NOMO-1 (cell line): ENCODE measurements around the gene CPNE7.

Experiments
- DNase-seq, 2 experiments: peaks; one replicate each; lab custom pipeline; 2025; ENCODE audit not compliant: unreplicated experiment in 2 of 2; lab: John Stamatoyannopoulos, UW

Gene CPNE7

GRCh38 chr16:89575247-89576152, at the start of gene CPNE7:
Gene CPNE7 (plus strand): TSS chr16:89575758. CDS start chr16:89575898, 140 bp downstream.
- no peak for DNase-seq

GRCh38 chr16:89529097-89529496, 46.5 kb upstream of the CPNE7 start:
- no peak for DNase-seq

GRCh38 chr16:89530401-89531381, 44.9 kb upstream of the CPNE7 start:
- no peak for DNase-seq

GRCh38 chr16:89531821-89532526, 43.6 kb upstream of the CPNE7 start:
- DNase-seq: no peak

- peak; percentile 92 to 98 for DNase-seq
Measured at GRCh38 chr16:89534252-89534756, 41.3 kb upstream of the CPNE7 start.

GRCh38 chr16:89536371-89536770, 39.2 kb upstream of the CPNE7 start:
- DNase-seq: no peak

GRCh38 chr16:89536886-89537548, 38.5 kb upstream of the CPNE7 start:
- DNase-seq: no peak

GRCh38 chr16:89537549-89537925, 38.0 kb upstream of the CPNE7 start:
- DNase-seq: no peak

- no peak for DNase-seq
Measured at GRCh38 chr16:89538286-89538685, 37.3 kb upstream of the CPNE7 start.

- no peak for DNase-seq
Measured at GRCh38 chr16:89540557-89540956, 35.0 kb upstream of the CPNE7 start.

GRCh38 chr16:89541792-89542191, 33.8 kb upstream of the CPNE7 start:
- no peak for DNase-seq

- no peak for DNase-seq
Measured at GRCh38 chr16:89544113-89544512, 31.4 kb upstream of the CPNE7 start.

- DNase-seq: no peak
Measured at GRCh38 chr16:89544713-89545043, 30.9 kb upstream of the CPNE7 start.

- DNase-seq: no peak
Measured at GRCh38 chr16:89545044-89545830, 30.3 kb upstream of the CPNE7 start.

- no peak for DNase-seq
Measured at GRCh38 chr16:89545831-89546574, 29.6 kb upstream of the CPNE7 start.

- DNase-seq: no peak
Measured at GRCh38 chr16:89546781-89547180, 28.8 kb upstream of the CPNE7 start.

- no peak for DNase-seq
Measured at GRCh38 chr16:89547291-89547690, 28.3 kb upstream of the CPNE7 start.

- no peak for DNase-seq
Measured at GRCh38 chr16:89547860-89548259, 27.7 kb upstream of the CPNE7 start.
